ENCODE measurements around the gene ARV1.
"Not testable (repeated sequence)": the region's sequence is repeated elsewhere in the genome, so short reads cannot be mapped to it uniquely, and the experiment has no call there.

The ARV1 gene

GRCh38 chr1:230976825-230977747 lies 1.8 kb upstream of the ARV1 start:
- peak; percentile 29 for DNase-seq

GRCh38 chr1:230977761-230978490 lies 968 bp upstream of the ARV1 start:
- peak; percentile 64 for DNase-seq

- no peak for DNase-seq
Measured at GRCh38 chr1:230979389-230979716, 459 bp downstream of the ARV1 start.

GRCh38 chr1:230979952-230980351 lies 1.1 kb downstream of the ARV1 start:
- DNase-seq, result peak; percentile 48

GRCh38 chr1:230982696-230983095 lies 3.8 kb downstream of the ARV1 start:
- DNase-seq, result no peak

- no peak for DNase-seq
Measured at GRCh38 chr1:230983811-230984210, 4.9 kb downstream of the ARV1 start.

- DNase-seq, result peak; percentile 97
Measured at GRCh38 chr1:230984622-230985515, 6.0 kb downstream of the ARV1 start.

- DNase-seq, result no peak
Measured at GRCh38 chr1:230985711-230986110, 6.8 kb downstream of the ARV1 start.

- DNase-seq, result no peak
Measured at GRCh38 chr1:230986976-230987375, 8.1 kb downstream of the ARV1 start.

- no peak for DNase-seq
Measured at GRCh38 chr1:230987448-230987847, 8.6 kb downstream of the ARV1 start.

GRCh38 chr1:230992100-230992774 lies 13.3 kb downstream of the ARV1 start:
- DNase-seq, result no peak

- no peak for DNase-seq
Measured at GRCh38 chr1:230994860-230995259, 16.0 kb downstream of the ARV1 start.

GRCh38 chr1:231000201-231000600 lies 21.3 kb downstream of the ARV1 start:
- no peak for DNase-seq

- no peak for DNase-seq
Measured at GRCh38 chr1:231000639-231001038, 21.7 kb downstream of the ARV1 start.

- no peak for DNase-seq
Measured at GRCh38 chr1:231001892-231002291, 23.0 kb downstream of the ARV1 start.

GRCh38 chr1:231007535-231007934 lies 28.6 kb downstream of the ARV1 start:
- DNase-seq, result not testable (repeated sequence)

- no peak for DNase-seq
Measured at GRCh38 chr1:231011360-231011759, 32.5 kb downstream of the ARV1 start.

- DNase-seq, result no peak
Measured at GRCh38 chr1:231011963-231012362, 33.1 kb downstream of the ARV1 start.

GRCh38 chr1:231013391-231014015 lies 34.6 kb downstream of the ARV1 start:
- no peak for DNase-seq

- DNase-seq, result no peak
Measured at GRCh38 chr1:231016234-231016633, 37.3 kb downstream of the ARV1 start.

GRCh38 chr1:231016966-231017365 lies 38.1 kb downstream of the ARV1 start:
- DNase-seq, result no peak

- no peak for DNase-seq
Measured at GRCh38 chr1:231019711-231020110, 40.8 kb downstream of the ARV1 start.

Data from OCI-M1 (cell line).